Body of pancreas (tissue), 4 donors: ENCODE measurements around the gene ANKRD13D.

Experiments used
- POLR2A ChIP-seq, 3 donors: fragments of 450-650 bp; IDR thresholded peaks; one replicate each; pipeline ENCODE4 v1.6.1; 2016; ENCODE audit warnings: antibody characterized with exemption in 3 of 3, mild to moderate bottlenecking in 2 of 3
- TF ChIP-seq, protein P1 (sequence below), 7 experiments: fragments of 450-650 bp in 4 of 7; fragments of 200-600 bp in 3 of 7; sonication (generic) in 3 of 7; IDR thresholded peaks; one replicate each; pipeline ENCODE4 v1.5.1; 2016 to 2019; ENCODE audit warnings: antibody characterized with exemption in 7 of 7

DNA sequence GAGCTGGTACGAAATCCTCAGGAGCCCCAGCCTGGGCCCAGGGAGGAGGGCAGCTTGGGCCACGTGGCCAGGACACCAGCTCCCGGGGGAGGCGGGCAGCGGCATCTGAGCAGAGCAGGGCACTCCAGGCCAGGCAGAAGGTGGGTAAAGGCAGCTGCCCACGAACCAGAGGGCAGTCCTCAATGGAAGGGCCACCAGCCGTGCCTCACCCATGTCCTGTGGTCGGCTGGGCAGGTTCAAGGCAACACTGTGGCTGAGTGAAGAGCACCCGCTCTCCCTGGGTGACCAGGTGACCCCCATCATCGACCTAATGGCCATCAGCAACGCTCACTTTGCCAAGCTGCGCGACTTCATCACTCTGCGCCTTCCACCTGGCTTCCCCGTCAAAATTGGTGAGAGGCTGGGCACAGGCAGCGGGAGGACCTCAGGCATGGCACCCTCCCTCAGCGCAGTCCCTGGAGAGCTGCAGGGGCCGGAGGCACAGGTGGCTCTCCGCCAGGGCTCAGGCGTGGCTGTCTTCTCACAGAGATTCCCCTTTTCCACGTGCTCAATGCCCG, 11.7 kb downstream of the ANKRD13D start:
- no peak for TF ChIP-seq POLR2A (IDR thresholded peaks at IDR 0.05)
- TF ChIP-seq, protein P1, sequence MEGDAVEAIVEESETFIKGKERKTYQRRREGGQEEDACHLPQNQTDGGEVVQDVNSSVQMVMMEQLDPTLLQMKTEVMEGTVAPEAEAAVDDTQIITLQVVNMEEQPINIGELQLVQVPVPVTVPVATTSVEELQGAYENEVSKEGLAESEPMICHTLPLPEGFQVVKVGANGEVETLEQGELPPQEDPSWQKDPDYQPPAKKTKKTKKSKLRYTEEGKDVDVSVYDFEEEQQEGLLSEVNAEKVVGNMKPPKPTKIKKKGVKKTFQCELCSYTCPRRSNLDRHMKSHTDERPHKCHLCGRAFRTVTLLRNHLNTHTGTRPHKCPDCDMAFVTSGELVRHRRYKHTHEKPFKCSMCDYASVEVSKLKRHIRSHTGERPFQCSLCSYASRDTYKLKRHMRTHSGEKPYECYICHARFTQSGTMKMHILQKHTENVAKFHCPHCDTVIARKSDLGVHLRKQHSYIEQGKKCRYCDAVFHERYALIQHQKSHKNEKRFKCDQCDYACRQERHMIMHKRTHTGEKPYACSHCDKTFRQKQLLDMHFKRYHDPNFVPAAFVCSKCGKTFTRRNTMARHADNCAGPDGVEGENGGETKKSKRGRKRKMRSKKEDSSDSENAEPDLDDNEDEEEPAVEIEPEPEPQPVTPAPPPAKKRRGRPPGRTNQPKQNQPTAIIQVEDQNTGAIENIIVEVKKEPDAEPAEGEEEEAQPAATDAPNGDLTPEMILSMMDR (IDR thresholded peaks at IDR 0.05): no peak
